Testis (tissue), 3 donors: Measurements from ENCODE around the gene LRTM2. TPM values are rescaled to one million over a fixed set of nuclear protein-coding genes. Genes with fewer than 3 reads are reported as not detected.

ENCODE experiments used
- DNase-seq: peaks from one replicate; pipeline ENCODE4 v3.0.0-alpha.2; 2019
- H3K27ac ChIP-seq, 2 donors: fragments of 200-600 bp; sonication (generic); one replicate each; pipeline ENCODE4 v1.5.1; 2019
- H3K27me3 ChIP-seq: fragments of 200-600 bp; sonication (generic); one replicate; pipeline ENCODE4 v1.5.1; 2019
- H3K36me3 ChIP-seq: fragments of 200-600 bp; sonication (generic); one replicate; pipeline ENCODE4 v1.5.1; 2017; ENCODE audit warnings: low read depth; ENCODE audit errors: missing control alignments
- H3K4me1 ChIP-seq: fragments of 200-600 bp; sonication (generic); one replicate; pipeline ENCODE4 v1.5.1; 2019
- H3K4me3 ChIP-seq, 2 donors: fragments of 200-600 bp; sonication (generic); one replicate each; pipeline ENCODE4 v1.5.1; 2017 to 2019
- H3K9me3 ChIP-seq: fragments of 200-600 bp; sonication (generic); one replicate; pipeline ENCODE4 v1.5.1; 2017
- POLR2A ChIP-seq: fragments of 450-650 bp; IDR thresholded peaks from one replicate; pipeline ENCODE4 v1.6.1; 2017; ENCODE audit warnings: antibody characterized with exemption, mild to moderate bottlenecking, moderate library complexity
- WGBS, 2 donors: methylation state at CpG; one replicate each; pipeline ENCODE4 v1.1.5; 2018; 5-methylcytosine and 5-hydroxymethylcytosine counted together
- intact Hi-C: fragments of 100-400 bp; cut with DNase I; formaldehyde crosslinking; loops from one replicate; pipeline ENCODE4 v1.15.1; 2023; ENCODE audit warnings: low total_unique reads
- polyA plus RNA-seq: library from polyadenylated mRNA; stranded (reverse); fragments of 350-450 nt; fragmentation: Illumina TruSeq; extraction: RNeasy Lipid Tissue Mini Kit (QIAGEN cat#74804); gene quantifications from one replicate; pipeline ENCODE4 v1.2.3, GENCODE V29; 2014; ENCODE audit warnings: low read depth, low replicate concordance; ENCODE audit not compliant: insufficient read depth
- total RNA-seq, 2 donors: library from RNA; depleted of rRNA; stranded (reverse); fragments of >200 nt; gene quantifications; one replicate each; pipeline ENCODE4 v1.2.3, GENCODE V29; 2016
- TF ChIP-seq, protein P1 (sequence below), 3 experiments: fragments of 450-650 bp in 2 of 3; fragments of 200-600 bp in 1 of 3; sonication (generic) in 1 of 3; IDR thresholded peaks; one replicate each; pipeline ENCODE4 v1.5.1; 2016 to 2019; ENCODE audit warnings: antibody characterized with exemption in 3 of 3, mild to moderate bottlenecking in 2 of 3, moderate library complexity in 1 of 3

Gene LRTM2
- total and polyA plus RNA-seq, 3 donors from 2014 or later, result 0.39 to 0.96 (median 0.43) TPM

DNA sequence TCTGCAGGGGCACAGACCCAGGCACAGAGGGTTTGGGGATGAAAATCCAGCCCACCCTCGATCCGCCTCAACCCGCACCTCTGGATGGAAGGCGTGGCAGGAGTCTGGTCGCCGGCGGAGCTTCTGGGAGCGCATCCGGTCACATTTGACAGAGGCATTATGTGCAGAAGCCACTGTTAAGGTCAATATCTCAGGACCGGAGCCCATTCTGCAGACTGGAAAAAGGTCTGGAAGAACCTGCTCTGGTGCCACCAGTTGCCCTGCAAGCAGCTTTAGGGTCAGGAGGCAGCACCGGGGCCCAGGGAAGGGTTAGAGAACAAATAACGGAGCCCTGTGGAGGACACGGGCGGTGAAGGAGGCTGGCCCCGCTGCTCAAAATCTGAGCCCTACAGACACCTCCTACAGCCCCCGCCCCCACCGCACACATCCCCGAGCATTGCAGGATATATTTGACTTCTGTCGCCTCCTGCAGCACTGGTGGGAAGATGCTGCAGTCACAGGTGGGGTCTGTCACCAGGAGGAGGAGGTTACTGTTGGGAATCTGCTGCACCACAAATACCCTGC lies 25.1 kb upstream of the LRTM2 start:
- WGBS, 2 donors, result 43 to 65% methylated on average over 12 to 19 of the region's 19 CpGs
- Histone ChIP-seq H3K9me3 (no peaks in the 10 kb centered on the region), H3K36me3 (no peaks in the 10 kb centered on the region), H3K27me3 (no peaks in the 10 kb centered on the region), H3K4me3 (no peak overlapping the region), H3K4me1 (peaks cover 5% of the 10 kb centered on the region), H3K27ac (no peak overlapping the region)
- TF ChIP-seq, protein P1, sequence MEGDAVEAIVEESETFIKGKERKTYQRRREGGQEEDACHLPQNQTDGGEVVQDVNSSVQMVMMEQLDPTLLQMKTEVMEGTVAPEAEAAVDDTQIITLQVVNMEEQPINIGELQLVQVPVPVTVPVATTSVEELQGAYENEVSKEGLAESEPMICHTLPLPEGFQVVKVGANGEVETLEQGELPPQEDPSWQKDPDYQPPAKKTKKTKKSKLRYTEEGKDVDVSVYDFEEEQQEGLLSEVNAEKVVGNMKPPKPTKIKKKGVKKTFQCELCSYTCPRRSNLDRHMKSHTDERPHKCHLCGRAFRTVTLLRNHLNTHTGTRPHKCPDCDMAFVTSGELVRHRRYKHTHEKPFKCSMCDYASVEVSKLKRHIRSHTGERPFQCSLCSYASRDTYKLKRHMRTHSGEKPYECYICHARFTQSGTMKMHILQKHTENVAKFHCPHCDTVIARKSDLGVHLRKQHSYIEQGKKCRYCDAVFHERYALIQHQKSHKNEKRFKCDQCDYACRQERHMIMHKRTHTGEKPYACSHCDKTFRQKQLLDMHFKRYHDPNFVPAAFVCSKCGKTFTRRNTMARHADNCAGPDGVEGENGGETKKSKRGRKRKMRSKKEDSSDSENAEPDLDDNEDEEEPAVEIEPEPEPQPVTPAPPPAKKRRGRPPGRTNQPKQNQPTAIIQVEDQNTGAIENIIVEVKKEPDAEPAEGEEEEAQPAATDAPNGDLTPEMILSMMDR (IDR thresholded peaks at IDR 0.05), result no peak
- no peak for TF ChIP-seq POLR2A
- DNase-seq, result no peak
- intact Hi-C loops, result loop anchor here (5.0 kb wide), 1 partner anchor 142 kb away; no protein-coding TSS in a partner anchor

DNA sequence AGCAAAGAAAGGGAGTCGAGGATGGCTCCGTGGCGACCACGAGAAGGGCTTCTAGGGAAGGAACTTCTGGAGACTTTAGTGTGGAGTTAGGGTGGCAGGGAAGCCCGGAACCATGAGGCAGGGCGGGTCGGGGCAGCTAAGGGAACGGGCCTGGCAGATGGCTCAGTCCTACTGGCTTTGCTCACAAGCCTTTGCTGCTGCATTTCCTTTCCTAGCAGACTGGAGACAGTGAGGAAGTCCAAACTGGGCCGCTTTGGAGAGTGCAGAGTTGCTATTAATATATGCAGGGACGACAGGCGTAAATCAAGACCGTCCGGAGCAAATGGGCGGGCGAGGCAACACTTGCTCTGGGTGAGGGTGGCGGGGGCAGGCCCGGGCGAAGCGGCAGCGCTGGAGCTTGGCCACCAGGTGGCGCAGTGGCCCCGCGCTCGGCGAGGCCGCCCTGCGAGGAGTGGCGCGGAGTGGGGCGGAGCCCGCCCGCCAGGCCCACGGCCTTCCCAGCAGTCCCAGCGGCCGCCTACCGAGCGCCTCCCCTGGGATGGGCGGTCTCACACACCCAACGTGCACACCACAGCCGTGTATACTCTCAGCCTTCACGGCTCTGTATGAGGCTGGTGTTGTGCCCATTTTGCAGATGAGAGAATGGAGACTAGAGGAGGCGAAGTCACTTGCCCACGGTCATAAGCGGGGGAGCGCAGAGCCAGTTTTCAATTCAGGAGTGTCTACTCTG lies 24.4 kb upstream of the LRTM2 start:
- peaks cover 5% of the 10 kb centered on the region for H3K4me1 ChIP-seq
- DNase-seq, result peak; percentile 94
- TF ChIP-seq POLR2A, result no peak
- TF ChIP-seq, protein P1 (IDR thresholded peaks at IDR 0.05), result peak; percentile 99 to 100 (median 100)
- peak overlapping the region; percentile 73 to 81 for H3K27ac ChIP-seq
- no peaks in the 10 kb centered on the region for H3K36me3 ChIP-seq
- H3K4me3 ChIP-seq, result peak overlapping the region; percentile 62 to 76
- H3K9me3 ChIP-seq, result no peaks in the 10 kb centered on the region
- WGBS, 2 donors, result 3% methylated on average over 22 to 45 of the region's 45 CpGs
- intact Hi-C loops, result loop anchor here (5.0 kb wide), 1 partner anchor 141 kb away; no protein-coding TSS in a partner anchor
- no peaks in the 10 kb centered on the region for H3K27me3 ChIP-seq

DNA sequence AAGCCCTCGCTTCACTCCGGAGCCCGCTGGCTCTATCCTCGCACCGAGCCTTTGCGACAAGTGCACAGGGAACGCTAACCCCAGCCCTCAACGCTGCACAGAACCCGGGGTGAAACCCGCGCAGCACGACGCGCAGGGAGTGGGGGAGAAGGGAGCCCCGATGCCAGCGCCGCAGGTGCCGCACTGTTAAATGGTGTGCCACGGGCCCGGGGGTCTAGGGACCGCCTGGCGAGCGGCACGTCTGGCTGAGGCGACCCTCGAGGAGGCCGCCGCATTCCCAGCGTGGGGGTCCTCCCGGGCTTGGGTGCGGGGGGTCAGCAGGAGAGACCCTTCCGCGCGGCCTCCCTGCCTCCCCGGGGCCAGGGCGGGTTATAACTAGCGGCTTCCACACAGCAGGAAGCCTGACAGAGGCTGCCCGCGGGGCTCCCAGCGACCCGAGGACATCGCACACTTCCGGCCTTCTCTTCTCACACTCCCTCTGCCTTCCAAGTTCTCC lies 23.8 kb upstream of the LRTM2 start:
- 1% methylated on average over 15 to 43 of the region's 43 CpGs for WGBS, 2 donors
- intact Hi-C loops, result loop anchor here (5.0 kb wide), 1 partner anchor 141 kb away; no protein-coding TSS in a partner anchor
- Histone ChIP-seq H3K4me3 (peak overlapping the region; percentile 62 to 76), H3K9me3 (no peaks in the 10 kb centered on the region), H3K27ac (peak overlapping the region; percentile 73 to 81), H3K36me3 (no peaks in the 10 kb centered on the region), H3K4me1 (peaks cover 5% of the 10 kb centered on the region), H3K27me3 (no peaks in the 10 kb centered on the region)
- no peak for TF ChIP-seq POLR2A
- TF ChIP-seq, protein P1 (IDR thresholded peaks at IDR 0.05), result no peak
- DNase-seq, result peak; percentile 46

DNA sequence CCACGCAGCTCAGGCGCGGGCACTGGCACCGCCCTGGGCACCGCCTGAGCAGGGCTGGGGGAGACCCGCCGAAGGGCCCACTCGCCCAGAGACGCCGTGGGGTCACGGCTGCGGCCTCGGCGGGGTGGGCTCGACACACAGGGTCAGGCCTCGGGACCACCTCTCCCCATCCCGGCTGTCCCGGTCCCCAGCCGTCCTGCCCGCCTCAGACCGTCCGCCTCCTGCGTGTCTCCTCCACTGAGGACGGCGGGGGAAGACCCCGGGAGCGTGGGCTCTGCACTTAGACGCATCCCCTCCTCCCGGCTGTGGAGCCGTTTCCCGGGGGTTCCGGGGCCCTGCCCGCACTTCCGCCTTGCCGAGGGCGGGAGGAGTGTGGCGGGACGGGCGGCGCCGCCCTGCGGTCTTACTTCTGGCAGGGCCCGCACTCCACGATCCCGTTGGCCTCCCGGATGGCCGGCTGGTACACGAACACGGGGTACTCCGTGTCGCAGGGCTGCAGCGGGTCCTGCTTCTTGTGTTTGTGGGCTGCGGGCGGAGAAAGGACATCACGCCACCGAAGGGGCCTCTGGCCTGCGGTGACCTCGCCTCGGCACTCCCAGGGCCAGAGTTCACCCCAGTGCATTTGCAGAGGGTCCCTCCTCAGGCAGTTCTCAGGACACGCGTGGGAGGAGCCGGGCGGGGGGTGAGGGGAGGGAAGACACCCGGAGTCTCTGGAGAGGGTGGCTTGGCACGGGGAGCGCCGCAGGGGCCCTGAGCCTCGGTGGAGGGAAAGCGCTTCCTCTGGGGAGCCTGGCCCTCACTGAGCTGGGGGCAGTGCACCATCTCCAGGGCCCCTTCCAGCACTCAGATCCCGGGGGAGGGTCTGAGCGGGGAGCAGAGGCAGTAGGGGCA lies 23.1 kb upstream of the LRTM2 start:
- TF ChIP-seq, protein P1 (IDR thresholded peaks at IDR 0.05), result no peak
- no peak for TF ChIP-seq POLR2A
- H3K9me3 ChIP-seq, result no peaks in the 10 kb centered on the region
- peaks cover 5% of the 10 kb centered on the region for H3K4me1 ChIP-seq
- intact Hi-C loops, result loop anchor here (5.0 kb wide), 1 partner anchor 140 kb away; no protein-coding TSS in a partner anchor
- 14 to 18% methylated on average over 18 to 68 of the region's 71 CpGs for WGBS, 2 donors
- H3K27me3 ChIP-seq, result no peaks in the 10 kb centered on the region
- no peaks in the 10 kb centered on the region for H3K36me3 ChIP-seq
- peak overlapping the region; percentile 62 to 76 for H3K4me3 ChIP-seq
- DNase-seq, result peak; percentile 62
- peak overlapping the region; percentile 73 to 81 for H3K27ac ChIP-seq
